HG03565 (cell line): Measurements from ENCODE around the gene JCAD.
"Not testable (repeated sequence)": the region's sequence is repeated elsewhere in the genome, so short reads cannot be mapped to it uniquely, and the experiment has no call there.

ENCODE experiments used
- ATAC-seq: cut with Tn5 transposase; IDR thresholded peaks from one replicate; pipeline ENCODE4 v1.9.1; 2021; ENCODE audit warnings: mild to moderate bottlenecking, moderate library complexity; ENCODE audit not compliant: unreplicated experiment

Gene JCAD

DNA sequence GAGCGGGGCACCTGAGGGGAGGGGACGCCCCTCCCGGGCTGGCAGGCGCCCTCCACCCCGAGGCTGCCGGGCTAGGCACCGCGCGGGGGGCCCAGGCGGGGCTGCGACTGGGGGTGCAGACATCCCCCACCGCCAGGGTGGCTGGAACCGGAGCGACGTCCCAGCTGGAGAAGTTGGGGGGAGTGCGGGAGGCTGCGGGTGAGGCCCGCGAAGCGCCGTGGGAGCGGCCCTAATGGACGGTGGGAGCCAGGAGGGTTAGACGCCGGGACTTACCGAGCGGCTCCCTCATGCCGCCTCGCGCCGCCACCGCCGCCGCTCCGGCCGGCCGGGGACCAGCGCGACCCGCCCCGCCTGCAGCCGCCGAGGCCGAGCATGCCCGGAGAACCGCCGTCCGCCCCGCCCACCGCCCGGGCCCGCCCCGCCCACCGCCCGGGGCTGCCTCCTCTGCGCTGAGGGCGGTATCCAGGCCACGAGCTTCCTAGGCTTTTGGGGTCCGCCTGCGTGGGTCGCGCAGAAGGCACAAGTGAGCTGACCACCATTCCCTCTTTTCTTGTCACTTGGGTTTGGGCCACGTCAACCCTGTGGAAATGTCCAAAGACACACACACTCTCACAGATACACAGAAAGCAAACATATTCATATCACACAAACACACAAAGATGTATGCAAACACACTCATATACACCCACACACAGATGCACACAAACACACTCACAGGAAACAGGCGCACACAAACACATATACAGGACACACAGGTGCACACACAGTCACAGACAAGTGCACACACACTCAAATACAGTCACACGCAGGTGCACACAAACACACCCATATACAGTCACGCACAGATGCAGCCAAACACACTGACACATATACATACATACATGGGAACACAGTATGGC, at the start of gene JCAD:
Gene JCAD, minus strand, starts transcription at position 378 of the 899 bp plus-strand sequence. CDS start 11,774 bp downstream, outside the sequence.
- no peak for ATAC-seq

DNA sequence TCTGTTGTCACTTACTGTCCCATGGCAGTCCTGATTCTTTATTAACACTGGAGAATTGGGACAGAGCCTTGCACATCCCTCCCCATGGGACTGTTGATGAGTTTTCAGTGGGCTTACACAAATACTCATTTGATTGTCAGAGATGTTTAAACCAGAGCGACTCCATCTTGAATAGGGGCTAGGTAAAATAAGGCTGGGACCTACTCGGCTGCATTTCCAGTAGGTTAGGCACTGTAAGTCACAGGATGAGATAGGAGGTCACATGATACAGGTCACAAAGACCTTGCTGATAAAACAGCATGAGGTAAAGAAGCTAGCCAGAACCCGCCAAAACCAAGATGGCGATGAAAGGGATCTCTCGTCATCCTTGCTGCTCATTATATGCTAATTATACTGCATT, 47.6 kb upstream of the JCAD start:
- ATAC-seq = no peak

DNA sequence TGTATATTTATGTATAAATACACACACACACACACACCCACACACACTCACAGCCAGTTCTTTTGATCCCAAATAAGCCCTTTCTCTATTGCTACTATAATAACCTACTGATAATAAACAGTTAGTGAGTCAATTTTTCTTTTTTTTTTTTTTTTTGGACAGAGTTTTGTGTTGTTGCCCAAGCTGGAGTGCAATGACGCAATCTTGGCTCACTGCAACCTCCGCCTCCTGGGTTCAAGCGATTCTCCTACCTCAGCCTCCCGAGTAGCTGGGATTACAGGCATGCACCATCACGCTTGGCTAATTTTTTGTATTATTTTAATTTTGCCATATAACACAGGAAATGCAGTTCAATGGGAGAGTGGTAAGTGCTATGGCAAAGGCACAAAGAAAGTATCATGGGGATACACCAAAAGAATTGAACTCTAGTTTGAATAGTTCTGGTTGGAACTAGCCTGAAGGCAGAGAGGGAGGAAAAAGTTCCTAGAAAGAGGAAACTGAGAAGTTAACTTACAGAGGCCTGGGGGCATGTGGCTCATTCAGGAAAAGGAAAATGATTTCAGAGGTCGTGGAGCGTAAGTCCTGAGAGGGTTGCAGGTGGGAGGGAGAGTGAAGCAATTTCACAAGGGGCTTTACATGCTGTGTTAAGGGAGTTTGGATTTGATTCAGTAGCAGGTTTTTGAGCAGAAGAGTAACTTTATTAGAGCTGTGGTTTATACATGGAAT, 44.4 kb upstream of the JCAD start:
- no peak for ATAC-seq

- not testable (repeated sequence) for ATAC-seq
Measured at GRCh38 chr10:30099706-30100105, 40.3 kb upstream of the JCAD start.

- no peak for ATAC-seq
Measured at GRCh38 chr10:30099101-30099500, 39.7 kb upstream of the JCAD start.

DNA sequence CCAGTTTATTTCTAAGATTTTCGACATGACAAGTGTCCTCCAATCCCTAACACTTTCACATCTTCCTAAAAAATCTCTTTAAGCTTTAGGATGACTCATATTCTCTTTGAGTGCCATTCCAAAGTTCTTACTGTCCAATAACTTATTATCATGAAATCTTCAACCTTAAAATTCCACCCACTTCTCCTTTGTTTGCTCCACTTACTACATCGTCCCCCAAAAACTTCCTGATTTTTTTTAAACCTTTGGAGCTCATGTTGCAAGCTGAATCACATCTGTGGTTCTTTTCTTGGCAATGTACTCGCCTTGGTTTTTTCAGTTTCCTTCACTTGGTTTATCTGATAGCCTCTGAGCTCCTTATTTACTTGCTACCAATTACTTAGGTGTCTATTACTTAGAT, 39.2 kb upstream of the JCAD start:
- ATAC-seq = no peak

DNA sequence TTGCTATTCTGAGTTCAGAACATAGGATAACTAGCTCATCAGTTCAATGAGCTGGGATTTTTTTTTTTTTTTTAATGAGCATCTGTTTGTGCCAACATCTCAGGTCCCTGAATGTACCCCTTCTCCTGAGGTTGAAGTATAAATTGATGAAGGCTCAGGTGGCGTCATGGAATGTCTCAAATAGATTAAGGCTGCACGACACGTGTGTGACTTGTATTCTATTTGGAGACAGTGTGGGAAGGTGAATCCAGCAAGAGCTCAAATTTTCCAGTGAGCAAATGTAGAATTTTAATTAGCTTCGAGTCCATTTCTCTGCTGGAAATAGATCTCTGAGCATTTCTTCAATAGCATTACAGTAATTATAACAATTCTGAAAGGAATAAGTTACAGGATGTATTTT, 37.2 kb upstream of the JCAD start:
- no peak for ATAC-seq

- ATAC-seq = no peak
Measured at GRCh38 chr10:30095631-30096422, 36.4 kb upstream of the JCAD start.

DNA sequence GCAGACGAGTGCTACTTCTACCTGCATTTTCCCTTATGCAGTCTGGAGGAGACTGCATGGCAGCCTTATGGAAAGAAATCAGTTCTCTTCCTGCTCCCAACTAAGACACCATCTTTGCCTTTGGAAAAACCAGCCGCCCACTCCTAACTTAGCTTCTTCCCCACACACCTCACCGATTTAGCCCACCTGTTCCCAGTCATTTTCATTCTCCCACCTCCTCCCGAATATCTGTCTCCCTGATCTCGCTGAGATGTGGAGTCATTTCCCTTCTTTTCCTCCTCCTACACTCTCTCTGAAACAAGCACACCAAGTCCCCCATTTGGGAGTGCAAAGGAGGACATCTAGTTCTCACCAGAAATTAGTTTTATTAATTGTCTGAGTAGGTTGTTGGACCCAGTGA, 35.2 kb upstream of the JCAD start:
- ATAC-seq = no peak

DNA sequence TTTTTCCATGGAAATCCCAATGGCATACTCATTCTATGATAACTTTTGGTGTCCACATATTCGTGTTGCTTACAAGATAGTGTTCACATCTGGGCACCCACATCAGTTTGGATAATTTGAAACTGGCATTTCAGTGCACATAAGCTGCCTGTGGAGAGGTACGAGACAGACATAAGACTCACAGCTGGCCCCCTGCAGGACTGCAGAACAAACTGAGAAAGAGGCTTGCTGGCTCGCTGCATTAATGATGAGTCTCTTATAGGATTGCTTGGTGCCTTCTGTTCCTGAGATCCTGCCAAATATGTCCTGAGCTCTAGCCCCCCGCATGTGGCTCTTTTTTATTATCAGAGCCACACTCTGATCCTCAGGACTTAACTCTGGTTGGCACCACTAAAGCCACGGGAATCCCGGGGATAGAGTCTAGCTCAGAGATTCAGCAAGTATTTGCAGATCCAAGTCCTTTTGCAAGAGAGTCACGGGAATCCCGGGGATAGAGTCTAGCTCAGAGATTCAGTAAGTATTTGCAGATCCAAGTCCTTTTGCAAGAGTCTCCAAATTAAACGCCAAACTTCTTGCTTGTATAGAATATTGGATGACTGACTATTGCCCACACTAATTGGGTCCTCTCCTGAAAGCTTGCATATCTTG, 34.0 kb upstream of the JCAD start:
- ATAC-seq = no peak

- ATAC-seq = no peak
Measured at GRCh38 chr10:30092151-30092790, 32.9 kb upstream of the JCAD start.

DNA sequence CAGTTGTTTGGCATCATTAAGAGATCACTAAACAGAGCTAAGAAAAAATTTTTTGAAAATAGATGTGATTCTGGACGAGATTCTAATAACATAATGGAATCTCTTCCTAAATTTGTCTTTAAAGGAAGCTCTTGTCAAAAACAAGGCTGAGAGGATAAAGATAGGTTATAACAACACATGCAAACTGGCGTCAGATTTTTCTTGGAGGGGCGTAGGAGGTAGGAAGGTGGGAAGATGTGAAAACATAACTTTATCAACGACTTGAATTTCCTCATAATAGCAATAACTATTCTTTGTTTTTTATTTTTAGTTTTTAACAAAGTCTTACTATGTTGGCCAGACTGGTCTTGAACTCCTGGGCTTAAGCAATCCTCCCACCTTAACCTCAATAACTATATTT, 31.8 kb upstream of the JCAD start:
- ATAC-seq = no peak

DNA sequence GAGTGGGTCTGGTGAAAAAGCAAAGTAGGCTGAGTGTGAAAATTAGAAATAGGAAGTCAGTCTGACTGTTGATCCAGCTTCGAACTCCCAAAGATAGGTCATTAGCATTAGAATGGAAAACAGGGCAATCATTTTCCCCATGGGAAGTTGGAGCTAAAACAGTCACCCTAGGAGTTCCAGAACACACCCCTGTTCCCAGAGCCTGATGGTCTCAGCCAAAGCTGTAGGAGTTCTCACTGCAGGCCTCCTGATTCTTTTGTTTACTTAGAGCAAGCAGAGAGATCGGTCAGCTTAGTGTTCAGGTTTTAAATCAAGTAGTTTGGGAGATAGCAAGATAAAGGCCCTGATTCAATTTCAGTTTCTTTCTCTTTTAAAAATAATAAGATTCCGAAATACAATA, 28.8 kb upstream of the JCAD start:
- no peak for ATAC-seq

DNA sequence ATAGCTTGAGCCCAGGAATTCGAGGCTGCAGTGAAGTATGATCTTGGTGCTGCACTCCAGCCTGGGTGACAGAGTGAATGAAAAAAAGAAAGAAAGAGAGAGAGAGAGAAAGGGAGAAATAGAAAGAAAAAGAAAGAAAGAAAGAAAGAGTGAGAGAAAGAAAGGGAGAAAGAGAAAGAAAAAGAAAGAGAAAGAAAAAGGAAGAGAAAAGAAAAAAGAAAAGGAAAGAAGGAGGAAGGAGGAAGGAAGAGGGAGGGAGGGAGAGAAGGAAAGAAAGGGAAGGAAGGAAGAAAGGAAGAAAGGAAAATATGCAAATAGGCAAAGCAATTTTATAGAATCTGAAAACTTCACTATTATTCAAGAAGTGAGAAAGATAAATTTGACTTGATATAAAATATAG, 24.5 kb upstream of the JCAD start:
- ATAC-seq = no peak

GRCh38 chr10:30081182-30081581, 21.8 kb upstream of the JCAD start:
- no peak for ATAC-seq

GRCh38 chr10:30080161-30080560, 20.8 kb upstream of the JCAD start:
- no peak for ATAC-seq

DNA sequence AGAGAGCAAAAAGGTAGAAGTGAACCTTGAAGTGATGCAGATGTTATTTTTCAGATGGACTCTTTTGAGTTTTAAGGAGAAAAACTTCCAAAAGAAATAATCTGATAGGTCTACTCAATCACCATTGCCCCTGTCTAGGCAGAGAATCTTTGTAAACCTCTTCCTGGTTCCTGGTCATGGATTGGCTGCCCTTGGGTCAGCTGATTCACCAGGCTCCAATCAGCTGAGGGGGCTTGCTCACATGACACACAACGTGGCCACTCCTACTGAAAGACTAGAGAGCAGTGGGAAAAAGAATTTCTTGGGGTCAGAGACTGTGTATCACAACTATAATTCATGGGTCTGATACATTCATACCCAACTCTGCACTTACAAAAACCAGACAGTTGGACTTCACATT, 20.0 kb upstream of the JCAD start:
- ATAC-seq = no peak

DNA sequence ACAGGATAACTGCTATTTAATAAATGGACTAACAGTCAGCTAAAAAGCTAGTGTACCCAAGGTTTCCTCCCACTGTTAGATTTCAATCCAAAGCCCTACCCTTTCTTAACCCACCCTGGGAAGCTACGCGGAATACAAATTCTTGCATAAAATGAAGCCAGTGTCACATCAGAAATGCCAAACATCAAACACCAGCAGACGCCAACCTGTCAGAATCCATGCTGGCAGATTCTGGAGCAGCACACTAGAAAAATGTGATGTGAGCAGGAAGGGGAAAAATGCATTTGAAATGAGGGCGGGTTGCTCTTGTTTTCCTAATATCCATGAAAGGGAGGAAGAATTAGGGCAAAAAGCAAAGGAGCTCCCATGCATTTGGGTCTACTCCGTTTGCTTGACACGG, 16.1 kb upstream of the JCAD start:
- no peak for ATAC-seq

DNA sequence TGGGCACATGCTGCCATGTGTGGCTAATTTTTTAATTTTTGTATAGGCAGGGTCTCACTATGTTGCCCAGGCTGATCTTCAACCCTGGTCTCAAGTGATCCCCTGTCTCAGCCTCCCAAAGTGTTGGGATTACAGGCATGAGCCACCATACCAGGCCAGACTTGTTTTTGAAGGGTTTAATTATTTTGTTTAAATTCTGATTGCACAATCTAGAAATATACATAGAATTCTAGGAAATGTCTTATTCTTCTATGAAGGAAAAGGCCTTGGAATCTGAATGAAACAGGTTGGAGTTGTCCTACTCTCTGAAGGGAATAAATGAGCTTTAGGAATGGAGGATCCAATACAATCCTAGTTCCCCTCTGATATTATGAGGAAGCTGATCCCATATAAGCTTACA, 15.5 kb upstream of the JCAD start:
- no peak for ATAC-seq

DNA sequence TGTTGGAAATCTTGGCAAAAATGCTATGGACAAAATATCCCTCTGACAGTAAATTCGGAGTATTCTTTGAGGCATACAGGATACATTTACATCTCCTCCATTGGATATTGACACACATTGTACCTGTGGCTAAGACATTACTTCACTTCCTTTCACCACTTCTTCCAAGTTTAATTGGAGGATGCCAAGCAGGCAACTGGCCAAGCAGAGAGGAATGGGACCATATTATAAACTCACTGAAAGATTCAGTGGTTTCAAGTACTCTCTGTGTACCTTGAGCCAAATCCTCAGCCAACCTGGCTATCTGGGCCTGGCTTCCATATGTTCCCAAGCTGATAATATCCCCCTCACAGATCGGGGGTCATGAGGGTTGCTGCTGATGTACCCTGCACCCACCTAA, 14.7 kb upstream of the JCAD start:
- no peak for ATAC-seq

DNA sequence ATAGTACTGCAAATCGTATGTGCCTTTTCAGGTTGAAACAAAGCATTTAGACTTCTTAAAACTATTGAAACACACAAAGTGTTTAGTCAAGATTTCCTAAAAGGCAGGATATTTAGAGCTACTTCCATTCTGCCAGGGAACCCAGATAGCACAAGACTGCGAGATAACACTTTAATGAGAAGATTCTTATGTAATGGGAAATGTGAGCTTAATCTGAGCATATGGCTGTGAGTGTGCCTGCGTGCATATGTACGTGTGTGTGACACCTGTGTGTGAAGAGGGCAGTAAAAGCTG, 14.3 kb upstream of the JCAD start:
- ATAC-seq = no peak
